Measurements from ENCODE around the gene UPK3A. TPM values are rescaled to one million over a fixed set of nuclear protein-coding genes. Genes with fewer than 3 reads are reported as not detected.
"Not testable (repeated sequence)": the region's sequence is repeated elsewhere in the genome, so short reads cannot be mapped to it uniquely, and the experiment has no call there.

Gene UPK3A
- total RNA-seq, 1 experiment from 2014 or later: not detected

DNA sequence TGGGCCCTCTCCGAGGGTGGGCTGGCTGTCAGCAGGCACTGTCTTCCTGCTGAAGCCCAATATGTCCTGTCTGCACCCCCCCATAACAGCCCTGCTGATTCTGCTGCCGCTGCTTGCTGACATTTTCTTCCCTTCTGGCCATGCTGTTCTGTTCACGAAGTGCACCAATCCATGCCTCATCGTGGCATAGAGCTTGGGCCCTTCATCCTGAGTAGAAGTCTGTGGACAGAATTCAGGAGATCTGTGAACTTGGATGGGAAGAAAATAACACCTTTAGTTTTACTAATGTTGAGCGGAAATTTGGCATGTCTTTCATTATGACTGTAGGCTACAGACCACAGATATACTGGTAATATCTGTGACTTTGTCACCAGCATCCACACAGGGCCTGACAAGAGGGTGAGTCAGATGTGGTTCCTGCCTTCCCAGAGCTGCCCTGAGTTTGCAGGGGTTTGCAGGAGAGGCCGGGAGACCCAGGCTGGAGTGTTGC is 29.9 kb upstream of the UPK3A start:
- peak; percentile 37 for DNase-seq (ENCODE audit: low read depth)

DNA sequence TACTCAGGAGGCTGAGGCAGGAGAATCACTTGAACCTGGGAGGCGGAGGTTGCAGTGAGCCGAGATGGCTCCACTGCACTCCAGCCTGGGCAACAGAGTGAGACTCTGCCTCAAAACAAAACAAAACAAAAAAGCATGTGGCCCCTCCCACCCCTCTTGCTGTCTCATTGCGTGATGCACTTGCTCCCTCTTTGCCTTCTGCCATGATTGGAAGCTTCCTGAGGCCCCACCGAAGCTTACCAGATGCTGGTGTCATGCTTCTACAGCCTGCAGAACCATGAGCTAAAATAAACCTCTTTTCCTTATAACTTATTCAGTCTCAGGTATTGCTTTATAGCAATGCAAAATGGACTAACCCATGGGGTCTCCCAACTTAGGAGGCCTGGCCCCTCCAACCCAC is 26.8 kb upstream of the UPK3A start:
- DNase-seq (ENCODE audit: low read depth): not testable (repeated sequence)

DNA sequence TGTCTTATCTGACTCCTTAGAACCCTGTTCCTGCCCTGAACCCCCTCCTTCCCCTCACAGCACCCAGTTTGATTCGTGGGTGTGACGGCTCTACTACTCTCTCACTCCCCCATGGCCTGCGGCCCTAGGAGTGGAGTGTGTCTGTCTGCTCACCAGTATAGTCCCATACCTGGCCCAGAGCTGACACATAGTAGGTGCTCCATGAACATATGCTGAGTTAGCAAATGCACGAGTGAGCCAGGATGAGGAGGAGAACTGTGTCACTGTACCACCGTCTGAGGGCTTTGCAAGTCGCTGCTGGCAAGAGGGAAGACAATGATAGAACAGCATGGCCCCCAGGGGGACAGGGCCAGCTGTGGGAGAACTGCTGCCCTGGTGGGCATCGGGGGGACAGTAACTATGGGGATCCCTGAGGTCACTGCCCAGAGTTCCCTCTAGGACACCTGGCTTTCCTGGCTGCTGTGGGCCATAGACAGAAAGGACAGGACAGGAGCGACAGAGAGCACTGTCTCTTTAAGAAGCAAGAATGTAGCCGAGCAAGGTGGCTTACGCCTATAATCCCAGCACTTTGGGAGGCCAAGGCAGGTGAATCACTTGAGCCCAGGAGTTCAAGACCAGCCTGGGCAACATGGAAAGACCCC is 24.9 kb upstream of the UPK3A start:
- DNase-seq (ENCODE audit: low read depth): no peak

DNA sequence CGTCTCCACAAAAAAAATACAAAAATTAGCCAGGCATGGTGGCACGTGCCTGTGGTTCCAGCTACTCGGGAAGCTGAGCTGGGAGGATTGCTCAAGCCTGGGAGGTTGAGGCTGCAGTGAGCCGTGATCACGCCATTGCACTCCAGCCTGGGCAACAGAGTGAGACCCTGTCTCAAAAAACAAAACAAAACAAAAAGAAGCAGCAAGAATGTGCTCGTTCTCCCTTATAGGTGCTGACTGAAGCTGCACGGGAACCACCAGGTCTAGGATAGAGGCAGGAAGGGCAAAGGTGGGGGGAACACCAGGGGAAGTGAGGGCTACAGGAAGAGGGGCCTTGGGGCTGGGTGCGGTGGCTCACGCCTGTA is 24.4 kb upstream of the UPK3A start:
- DNase-seq (ENCODE audit: low read depth): not testable (repeated sequence)

DNA sequence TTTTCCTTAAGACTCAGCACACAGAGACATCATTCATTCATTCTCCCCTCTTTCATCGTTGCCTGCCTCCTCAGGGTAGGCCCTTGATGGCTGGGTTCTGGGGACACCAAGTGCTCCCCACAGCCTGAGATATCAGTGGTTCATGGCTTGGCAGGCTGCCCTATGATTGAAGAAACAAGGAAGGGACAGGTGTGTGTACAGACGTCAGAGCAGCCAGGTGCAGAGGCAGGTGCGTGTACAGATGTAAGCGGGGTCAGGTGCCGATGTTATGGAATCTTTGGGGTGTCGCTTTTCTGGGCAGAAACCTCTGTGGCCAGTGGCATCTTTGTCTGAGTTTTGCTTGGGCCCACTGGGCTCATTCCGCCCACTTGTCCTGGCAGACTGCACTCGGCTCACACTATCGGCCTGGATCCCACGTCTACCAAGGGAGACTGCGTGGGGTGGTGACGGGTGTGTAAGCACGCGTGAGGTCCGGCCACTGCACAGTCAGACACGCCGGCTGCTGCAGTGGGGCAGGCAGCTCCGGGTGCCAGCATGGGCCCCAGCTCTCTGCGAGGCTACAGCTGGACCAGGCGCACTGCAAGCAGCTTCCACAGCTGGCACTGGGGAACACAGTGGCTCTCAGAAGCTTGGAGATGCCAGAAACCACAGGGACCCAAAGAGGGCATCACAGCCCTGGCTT is 23.2 kb upstream of the UPK3A start:
- DNase-seq (ENCODE audit: low read depth): no peak

DNA sequence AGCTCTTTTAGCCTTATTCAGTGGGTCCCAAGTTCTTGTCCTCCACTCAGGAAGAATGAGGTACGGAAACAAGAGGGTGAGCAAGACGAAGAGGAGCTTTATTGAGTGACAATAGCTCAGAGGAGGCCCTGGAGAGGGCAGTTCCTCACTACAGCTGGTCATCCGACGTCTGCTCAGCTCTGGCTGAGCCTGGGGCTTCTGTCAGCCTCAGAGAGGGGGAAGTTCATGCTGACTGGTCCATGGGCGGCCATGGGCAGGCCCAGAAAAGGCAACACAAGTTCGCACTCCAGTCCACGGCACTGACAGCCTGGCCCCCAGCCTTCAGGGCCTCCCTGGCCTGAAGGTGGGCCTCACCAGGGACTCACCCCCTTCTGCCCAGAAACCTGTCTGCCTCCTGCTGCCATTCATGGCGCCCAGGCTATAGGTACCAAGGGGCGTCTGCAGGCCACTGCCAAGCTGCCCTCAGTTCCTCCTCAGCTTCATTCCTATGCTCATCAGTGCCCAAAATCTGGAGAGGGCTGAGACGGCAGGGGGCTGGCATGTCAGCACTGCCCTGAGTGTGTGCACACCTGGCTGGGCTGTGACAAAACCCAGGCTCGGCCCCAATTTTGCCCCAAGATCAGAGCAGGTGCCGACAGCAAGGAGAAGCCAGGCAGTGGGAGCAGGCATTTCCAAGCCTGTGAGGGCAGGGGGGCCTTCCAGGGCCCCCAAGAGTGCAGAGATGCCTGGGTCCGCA is 22.4 kb upstream of the UPK3A start:
- no peak for DNase-seq (ENCODE audit: low read depth)

DNA sequence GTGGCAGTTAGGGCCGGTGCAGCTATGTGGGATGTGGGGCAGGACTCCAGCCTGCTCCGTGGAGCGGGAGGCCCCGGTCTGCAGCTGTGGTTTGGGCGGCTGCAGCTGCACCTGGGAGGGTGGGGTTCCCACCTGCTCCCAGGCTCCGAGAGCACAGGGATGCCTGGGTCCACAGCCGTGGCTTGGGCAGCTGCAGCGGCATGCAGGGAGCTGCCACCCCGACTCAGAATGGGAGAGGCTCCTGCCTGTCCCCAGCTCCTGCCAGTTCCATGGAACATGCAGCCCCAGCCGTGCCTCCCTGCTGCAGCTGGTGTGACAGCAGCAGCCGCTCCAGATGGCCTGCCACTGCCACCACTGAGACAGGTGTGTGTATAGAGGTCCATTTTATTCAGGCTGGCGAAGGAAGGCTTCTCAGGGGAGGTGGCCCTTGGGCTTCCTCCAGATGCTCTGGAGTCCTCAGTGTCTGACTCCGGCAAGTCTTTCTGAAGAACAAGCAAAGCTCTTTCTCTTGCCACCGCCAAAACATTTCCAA is 21.8 kb upstream of the UPK3A start:
- no peak for DNase-seq (ENCODE audit: low read depth)

DNA sequence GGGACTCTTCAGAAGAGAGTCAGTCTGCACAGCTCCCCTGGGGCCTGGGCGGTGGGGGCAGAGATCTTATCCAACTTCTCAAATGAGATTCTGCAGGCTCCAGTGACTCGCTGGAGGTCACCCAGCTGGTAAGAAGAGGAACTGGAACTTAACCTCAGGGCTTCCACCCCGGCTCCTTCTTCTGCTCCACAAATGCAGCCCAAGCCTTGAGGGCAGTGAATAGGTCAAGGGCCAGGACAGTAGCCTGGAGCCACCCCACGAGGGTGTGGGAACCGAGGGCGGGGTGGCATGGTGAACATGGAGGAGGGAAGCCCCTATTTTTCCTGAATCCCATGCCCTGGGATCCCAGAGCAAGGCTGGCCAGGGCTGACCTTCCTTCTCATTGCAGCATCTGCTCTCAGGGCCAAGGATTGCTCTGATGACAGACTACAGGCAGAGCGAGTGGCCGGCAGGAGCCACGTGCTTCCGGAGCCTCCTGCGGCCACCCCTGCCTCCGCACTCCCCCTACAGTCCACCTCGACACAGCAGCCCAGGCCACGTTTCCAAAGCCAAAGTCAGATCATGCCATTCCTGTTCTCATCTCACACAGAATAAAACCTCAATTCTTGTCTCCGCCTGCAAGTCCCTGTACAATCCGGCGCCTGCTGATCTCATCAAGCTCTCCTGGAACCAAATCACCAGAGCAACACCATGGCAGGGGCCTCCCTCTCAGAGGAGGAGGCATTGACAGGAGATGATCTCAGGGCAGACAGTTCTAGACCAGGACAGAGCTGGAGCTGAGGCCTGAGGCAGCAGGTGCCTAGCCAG is 21.1 kb upstream of the UPK3A start:
- DNase-seq (ENCODE audit: low read depth): peak; percentile 81

DNA sequence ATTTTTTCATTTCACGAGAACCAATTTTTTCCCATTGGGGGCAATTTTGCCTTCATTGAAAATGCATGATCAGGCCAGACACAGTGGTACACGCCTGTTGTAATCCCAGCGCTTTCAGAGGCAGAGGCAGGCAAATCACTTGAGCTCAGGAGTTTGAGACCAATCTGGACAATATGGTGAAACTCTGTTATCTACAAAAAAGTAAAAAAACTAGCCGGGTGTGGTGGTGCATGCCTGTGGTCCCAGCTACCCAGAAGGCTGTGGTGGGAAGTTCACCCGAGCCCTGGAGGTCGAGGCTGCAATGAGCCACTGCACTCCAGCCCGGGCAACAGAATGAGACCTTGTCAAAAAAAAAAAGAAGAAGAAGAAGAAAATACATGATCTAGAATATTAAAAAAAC is 19.2 kb upstream of the UPK3A start:
- DNase-seq (ENCODE audit: low read depth): no peak

DNA sequence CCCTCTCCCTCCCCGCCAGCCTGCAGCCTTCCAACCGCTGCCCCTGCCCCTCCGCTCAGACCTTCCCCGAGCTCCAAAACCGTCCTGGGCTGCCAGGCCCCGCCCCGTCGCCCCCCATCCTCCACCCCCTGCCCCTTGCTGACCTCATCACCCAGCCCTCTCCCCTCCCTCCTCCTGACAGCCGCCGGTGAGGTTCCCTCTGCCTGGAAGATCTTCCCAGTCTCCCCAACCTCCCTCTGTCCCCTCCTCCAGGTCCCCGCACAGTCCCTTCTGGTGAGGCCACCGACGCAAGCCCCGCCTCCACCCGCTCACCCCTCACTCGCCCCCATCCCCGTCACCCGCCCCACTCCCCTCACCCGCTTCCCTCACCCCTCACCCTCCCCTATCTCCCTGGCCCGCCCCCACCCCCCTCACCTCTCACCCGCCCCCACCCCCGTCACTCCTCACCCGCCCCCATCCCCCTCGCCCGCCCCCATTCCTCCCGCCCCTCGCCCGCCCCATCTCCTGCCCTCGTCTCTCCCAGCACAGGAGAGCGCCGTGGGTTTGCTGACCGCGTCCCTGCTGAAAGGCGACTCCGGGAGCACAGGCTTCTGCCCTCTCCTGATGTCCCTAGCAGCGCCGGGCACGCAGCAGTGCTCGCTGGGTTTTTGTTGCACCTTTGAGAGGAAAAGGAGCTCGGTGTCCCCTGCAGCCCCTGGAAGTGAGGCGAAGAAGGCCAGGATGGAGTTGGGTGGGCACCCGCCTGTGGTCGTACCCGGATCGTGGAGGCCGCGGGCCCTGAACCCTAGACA is 16.4 kb upstream of the UPK3A start:
- no peak for DNase-seq (ENCODE audit: low read depth)

DNA sequence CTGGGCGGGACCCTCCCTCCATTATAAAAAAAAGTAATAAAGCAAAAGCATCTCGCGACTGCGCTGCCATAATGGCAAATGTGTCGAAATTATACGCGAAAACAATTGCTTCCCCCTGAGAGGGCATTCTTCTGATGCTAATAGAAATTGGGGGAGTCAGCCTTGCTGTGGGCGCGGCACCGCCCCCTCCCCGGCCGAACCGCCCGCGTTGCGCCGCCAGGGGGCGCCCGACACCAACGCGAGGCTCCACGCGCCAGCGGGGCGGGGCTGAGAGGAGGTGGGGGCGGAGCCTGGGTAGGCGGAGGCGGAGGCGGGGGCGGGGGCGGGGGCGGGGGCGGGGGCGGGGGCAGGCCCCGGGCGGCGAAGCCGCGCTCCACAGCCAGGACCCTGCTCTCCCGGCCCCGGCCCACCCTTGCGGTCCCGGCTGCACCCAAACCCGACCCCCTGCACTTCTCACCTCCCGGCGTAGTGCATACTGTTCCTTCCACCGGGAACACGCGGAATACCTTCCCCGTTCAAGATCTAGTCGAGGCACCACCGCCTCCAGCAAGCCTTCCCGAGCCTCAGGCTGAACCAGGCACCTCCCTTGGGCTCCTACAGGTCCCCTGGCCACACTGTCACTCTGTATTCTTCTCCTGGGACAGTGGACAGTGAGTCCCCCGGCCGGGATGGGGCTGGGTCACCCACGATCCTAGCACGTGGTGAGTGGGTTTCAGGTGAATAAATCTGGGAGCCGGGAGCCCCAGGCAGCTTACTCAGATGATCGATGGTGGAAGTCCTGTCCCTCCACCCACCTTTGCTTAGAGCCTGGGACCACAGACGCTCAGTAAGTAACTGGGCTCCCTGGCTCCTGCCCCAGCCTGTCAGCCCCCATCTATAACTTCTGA is 15.5 kb upstream of the UPK3A start:
- DNase-seq (ENCODE audit: low read depth): peak; percentile 50

DNA sequence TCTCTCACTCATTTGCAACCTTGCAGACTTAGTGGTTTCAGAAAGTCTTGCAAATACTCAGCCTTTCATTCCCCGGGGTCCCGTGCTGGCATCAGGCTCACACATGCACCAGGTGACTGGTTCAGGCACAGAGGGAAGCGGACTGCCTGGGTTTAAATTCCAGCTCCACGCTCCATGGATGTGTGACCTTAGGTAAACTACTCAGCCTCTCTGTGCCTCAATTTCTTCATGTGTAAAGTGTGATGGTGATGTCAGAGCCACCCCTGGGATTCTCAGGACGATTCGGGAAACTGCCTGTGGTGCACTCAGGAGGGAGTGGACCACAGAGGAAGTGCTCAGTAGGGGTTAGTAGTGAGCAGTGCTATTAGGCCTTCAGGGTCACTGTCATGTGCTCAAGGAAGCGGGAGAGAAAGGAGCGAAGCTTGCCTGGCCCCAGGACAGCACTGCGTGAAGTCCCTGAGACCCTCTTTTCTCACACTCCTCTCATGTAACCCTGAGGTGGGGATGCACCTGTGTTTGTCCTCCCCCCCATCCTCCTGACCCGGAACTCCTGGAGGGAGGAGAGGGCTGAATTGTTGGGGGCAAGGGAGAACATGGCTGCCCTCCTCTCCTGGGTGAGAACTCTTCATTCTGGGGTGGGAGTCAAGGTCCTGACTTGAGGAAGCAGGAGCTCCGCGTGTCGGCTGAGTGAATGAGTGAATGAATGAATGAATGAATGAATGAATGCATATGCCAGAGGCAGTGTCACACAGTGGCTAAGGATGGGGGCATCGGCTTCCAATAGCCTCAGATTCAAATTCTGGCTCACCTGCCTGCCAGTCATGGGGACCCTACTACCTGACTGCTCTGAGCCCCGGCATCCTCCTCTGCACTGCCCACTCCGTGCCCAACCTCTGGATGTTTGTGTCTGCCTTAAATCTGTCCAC is 14.4 kb upstream of the UPK3A start:
- DNase-seq (ENCODE audit: low read depth): no peak

DNA sequence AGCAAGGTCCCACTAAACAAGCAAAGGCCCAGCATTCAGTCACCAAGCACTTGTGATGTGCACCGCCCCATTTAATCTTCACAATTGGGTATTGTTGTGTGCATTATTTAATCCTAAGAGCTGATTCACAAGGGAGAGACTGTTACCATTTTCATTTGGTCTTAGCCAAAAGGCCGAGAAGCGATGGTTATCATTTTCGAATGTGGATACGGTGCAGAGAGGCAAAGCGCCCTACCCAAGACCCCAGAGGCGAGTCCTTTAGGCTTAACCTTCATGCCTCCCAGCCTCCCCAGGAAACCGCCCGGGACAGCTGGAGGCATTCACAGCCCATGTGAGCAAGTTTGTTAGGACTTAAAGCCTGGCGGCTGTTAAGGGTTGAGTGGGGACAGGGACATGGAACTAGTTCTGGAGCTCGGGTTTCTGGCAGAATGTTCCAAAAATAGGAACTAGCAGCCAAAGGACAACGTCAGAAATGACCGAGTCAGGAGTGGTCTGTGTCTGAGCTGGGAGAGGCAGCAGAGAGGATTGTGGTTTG is 13.0 kb upstream of the UPK3A start:
- DNase-seq (ENCODE audit: low read depth): no peak

DNA sequence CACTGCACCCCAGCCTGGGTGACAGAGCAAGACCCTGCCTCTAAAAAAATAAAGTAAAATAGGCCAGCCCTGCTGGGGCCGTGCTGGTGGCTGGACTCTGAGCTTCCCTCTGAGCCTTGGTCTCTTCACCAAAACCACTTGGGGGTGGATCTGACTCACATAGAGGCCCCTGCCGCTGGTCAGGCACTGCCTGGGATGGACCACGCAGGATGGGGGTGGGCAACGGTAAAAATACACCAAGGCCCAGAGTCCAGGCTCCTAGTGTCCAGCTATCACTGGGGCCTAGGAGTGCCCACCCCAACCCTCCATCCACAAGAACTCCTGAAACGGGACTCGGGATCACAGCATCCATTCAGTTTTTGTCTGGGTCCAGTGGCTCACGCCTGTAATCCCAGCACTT is 12.3 kb upstream of the UPK3A start:
- no peak for DNase-seq (ENCODE audit: low read depth)

DNA sequence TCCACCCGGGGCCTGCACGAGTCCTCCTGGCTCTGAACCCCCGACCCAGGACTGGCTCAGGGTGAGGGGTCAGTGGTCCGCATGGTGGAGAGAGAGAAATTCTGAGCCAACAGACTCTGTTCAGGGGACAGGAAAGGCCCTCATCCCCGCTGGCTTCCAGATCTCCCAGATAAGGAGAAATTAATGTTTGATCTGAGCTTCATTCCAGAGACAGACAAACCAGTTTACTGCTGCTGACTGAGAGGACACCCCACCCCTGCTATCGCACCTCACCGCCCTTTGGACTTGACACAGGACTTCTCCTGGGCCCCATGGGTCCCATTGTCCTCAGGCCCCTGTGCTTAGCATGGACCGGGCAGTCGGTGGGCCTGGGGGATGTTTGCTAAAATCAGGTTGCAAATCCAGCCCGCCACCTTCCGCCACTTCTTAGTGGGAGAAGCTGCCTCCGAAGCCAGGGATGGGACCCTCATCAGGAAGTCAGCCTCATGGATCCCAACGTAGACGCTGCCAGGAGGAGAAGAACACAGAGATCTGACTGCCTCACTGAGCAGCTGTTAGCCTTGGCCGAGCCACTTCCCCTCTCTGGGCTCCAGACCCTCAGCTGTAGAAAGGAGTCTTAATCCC is 11.2 kb upstream of the UPK3A start:
- DNase-seq (ENCODE audit: low read depth): no peak

DNA sequence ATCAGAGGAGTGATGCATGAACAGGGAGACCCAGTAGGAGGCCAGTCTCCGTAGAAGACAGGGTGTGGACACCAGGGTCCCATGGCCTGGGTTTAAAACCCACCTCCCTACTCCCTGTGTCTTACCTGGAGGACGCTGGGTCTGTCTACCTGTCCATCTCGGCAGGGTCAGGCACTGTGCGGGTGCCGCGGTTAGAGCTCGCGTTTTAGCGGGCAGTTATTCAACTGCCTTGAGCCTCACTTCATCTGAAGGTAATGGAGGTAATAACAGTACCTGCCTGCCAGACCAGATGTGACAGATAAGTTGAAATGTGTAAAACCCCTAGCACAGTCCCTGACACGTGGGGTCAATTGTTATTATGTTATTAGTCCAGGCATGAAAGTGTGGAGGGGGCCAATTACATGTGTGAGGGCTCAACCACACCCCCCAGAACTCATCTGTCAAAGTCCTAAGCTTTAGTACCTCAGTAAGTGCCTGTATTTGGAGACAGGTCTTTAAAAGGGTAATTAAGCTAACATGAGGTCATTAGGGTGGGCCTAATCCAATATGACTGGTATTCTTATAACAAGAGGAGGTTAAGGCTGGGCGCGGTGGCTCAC is 8.1 kb upstream of the UPK3A start:
- no peak for DNase-seq (ENCODE audit: low read depth)

DNA sequence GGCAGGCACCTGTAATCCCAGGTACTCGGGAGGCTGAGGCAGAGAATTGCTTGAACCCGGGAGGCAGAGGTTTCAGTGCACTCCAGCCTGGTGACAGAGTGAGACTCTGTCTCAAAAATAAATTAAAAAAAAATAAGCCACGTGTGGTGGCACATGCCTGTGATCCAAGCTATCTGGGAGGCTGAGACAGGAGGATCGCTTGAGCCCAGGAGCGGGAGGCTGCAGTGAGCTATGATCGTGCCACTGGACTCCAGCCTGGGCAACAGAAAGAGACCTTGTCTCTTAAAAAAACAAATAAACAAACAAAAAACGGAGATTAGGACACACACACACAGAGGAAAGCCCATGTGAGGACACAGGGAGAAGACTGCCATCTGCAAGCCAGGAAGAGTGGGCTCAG is 7.0 kb upstream of the UPK3A start:
- not testable (repeated sequence) for DNase-seq (ENCODE audit: low read depth)
